ENCODE measurements around the gene KRT73. TPM values are rescaled to one million over a fixed set of nuclear protein-coding genes. Genes with fewer than 3 reads are reported as not detected.

KRT73 gene
- total RNA-seq, 5 donors from 2014 or later (not counting 1 experiment from before 2014, with no cell fraction given) = 6.8 to 37.9 (median 21.9) TPM

DNA sequence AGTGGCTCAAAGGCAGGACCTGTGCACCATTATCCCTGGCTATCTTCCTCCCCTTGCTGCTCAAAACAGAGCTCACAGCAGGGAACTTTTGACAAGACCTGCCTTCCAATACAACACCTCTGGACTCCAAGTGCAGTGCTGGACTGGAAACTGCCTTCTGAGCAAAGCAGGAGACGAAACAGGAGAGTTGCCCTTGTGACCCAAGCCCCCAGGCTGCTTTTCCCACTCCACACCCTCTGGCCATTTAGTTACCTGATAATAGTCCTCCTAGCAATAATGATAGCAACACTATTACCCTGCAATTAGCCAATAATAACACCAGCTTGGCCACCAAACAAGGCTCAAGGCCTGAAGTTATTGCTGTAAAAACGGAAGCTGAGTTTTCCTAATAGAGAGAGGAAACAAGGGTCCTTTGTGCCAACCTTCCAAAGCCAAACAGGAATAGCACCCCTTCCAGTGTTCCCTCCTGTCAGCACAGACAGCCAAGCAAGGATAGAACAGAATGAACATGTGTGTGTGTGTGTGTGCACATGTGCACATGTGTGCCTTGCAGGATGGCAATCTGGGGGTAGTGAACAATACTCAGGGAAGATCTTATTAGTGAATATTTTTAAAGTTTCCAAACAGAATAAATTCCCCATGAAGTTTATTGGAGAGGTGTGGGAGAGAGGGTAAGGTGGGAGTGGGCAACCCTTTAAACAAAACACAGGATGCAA is 9.2 kb upstream of the KRT73 start:
- no peak overlapping the region for H3K4me3 ChIP-seq (ENCODE audit: control insufficient read depth in 1 of 2, extremely low read depth in 1 of 2, low read length in 1 of 2)

DNA sequence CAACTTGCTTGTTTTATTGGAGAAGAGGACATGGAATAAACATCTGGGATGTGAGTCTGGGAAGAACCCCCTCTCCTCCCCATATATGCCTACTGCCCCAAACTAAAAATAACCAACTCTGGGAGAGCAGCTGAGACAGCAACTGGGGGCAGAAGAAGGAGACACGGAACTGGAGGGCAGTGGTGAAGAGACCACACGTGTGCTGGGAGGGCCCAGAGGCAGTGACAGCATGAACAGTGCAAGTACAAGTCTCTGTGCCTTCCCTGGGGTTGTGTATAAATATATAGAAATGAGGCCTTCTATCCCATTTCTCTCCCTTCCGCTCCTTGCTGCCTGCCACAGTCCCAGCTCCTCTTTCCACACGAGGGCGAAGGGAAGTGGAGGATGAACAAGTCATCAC is 4.0 kb upstream of the KRT73 start:
- no peak overlapping the region for H3K27ac Mint-ChIP-seq
- no peaks in the 10 kb centered on the region for H3K36me3 ChIP-seq (ENCODE audit: control insufficient read depth in 2 of 2, extremely low read depth in 1 of 2, insufficient read depth in 1 of 2, low read length in 1 of 2)
- H3K27ac ChIP-seq (ENCODE audit: low read length) = no peak overlapping the region
- ATAC-seq (replicated peaks in 1 of 4) (no peak), DNase-seq (no peak)
- H3K36me3 Mint-ChIP-seq = no peaks in the 10 kb centered on the region
- no peaks in the 10 kb centered on the region for H3K9me3 Mint-ChIP-seq
- POLR2A ChIA-PET = no interaction called here
- no peak overlapping the region for H3K4me3 Mint-ChIP-seq
- H3K27me3 Mint-ChIP-seq = no peaks in the 10 kb centered on the region
- no peaks in the 10 kb centered on the region for H3K9me3 ChIP-seq
- H3K4me3 ChIP-seq (ENCODE audit: control insufficient read depth in 1 of 2, extremely low read depth in 1 of 2, low read length in 1 of 2) = no peak overlapping the region
- CTCF ChIA-PET = no interaction called here
- WGBS (ENCODE audit: insufficient coverage) = no CpG with 5 or more reads among the region's 5 CpGs
- H3K4me1 ChIP-seq (ENCODE audit: control insufficient read depth in 1 of 2, extremely low read depth in 1 of 2, insufficient read depth in 2 of 2, low read length in 2 of 2) = peaks cover 6 to 15% of the 10 kb centered on the region in 2 experiments
- H3K27me3 ChIP-seq (replicated peaks in 1 of 2; ENCODE audit: control insufficient read depth in 2 of 2, extremely low read depth in 1 of 2, insufficient read depth in 2 of 2, low read length in 1 of 2) = peaks cover 0 to 2% of the 10 kb centered on the region in 2 experiments
- peaks cover 44 to 64% (median 44%) of the 10 kb centered on the region in 3 donors for H3K4me1 Mint-ChIP-seq

More for the DNA sequence above, 9.2 kb upstream of the KRT73 start:
- Mint-ChIP-seq H3K9me3 (no peaks in the 10 kb centered on the region), H3K4me3 (peak overlapping the region in 2 of 3 donors; percentile 9 to 42), H3K27me3 (no peaks in the 10 kb centered on the region), H3K36me3 (no peaks in the 10 kb centered on the region), H3K27ac (peak overlapping the region; percentile 12 to 41), H3K4me1 (peaks cover 56 to 81% (median 60%) of the 10 kb centered on the region in 3 donors)
- H3K36me3 ChIP-seq (ENCODE audit: control insufficient read depth in 2 of 2, extremely low read depth in 1 of 2, insufficient read depth in 1 of 2, low read length in 1 of 2) = no peaks in the 10 kb centered on the region
- no peaks in the 10 kb centered on the region for H3K9me3 ChIP-seq
- ChIA-PET POLR2A (interaction anchor here in 1 of 2 donors (1.4 kb wide), 1 partner anchor 15 kb away, joined by 3 read pairs; no protein-coding TSS in a partner anchor), CTCF (no interaction called here)
- 70% methylated on average over 1 of the region's 2 CpGs for WGBS (ENCODE audit: insufficient coverage)
- H3K27me3 ChIP-seq (replicated peaks in 1 of 2; ENCODE audit: control insufficient read depth in 2 of 2, extremely low read depth in 1 of 2, insufficient read depth in 2 of 2, low read length in 1 of 2) = no peaks in the 10 kb centered on the region
- H3K4me1 ChIP-seq (ENCODE audit: control insufficient read depth in 1 of 2, extremely low read depth in 1 of 2, insufficient read depth in 2 of 2, low read length in 2 of 2) = peaks cover 26 to 29% of the 10 kb centered on the region in 2 experiments
- ATAC-seq (replicated peaks in 1 of 4) = no peak
- DNase-seq = peak in 1 of 35 experiments; percentile 4
- no peak overlapping the region for H3K27ac ChIP-seq (ENCODE audit: low read length)

DNA sequence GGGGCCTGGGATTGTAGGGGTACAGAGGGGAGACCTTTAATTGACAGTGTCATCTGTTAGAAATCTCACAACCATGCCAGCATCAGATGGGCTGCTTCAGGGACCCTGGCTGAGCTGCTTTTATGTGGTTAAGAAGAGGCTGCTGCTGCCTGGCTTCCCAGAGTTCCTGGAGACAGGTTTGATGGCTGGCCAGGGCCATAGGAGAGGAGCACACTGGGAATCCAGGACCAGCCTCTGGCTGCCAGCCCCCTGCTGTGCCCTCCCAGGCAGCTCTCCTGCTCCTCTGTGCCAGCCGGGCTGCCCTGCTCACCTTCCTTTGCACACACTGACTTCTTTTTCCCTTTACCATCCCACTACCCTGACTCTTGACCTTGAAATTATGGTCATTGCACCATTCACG is 507 bp upstream of the KRT73 start:
- peaks cover 59 to 71% (median 69%) of the 10 kb centered on the region in 3 donors for H3K4me1 Mint-ChIP-seq

DNA sequence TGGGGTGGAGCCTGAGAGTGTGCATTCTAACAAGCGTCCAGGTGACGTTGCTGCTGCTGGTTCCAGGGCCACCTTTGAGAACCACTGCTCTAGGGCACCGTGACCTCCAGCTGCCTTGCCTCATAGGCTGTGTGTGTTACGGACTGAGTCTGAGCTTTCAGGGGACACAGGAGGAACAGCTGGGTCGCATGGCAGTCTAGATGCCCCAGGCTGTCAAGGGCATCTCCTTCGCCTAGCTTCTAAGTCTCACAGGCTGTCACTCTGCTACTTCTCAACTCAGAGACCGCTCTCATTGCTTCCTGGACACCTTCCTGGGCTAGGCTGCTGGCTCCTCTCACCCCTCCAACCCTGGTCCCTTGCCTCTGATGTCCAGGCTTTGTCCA is 965 bp downstream of the KRT73 start:
- no peaks in the 10 kb centered on the region for H3K9me3 ChIP-seq
- peaks cover 52 to 65% of the 10 kb centered on the region in 2 experiments for H3K4me1 ChIP-seq (ENCODE audit: control insufficient read depth in 1 of 2, extremely low read depth in 1 of 2, insufficient read depth in 2 of 2, low read length in 2 of 2)
- Mint-ChIP-seq H3K36me3 (no peaks in the 10 kb centered on the region), H3K4me3 (peak overlapping the region in 1 of 3 donors; percentile 67), H3K9me3 (no peaks in the 10 kb centered on the region), H3K4me1 (peaks cover 71 to 85% (median 76%) of the 10 kb centered on the region in 3 donors), H3K27ac (peak overlapping the region; percentile 89 to 99), H3K27me3 (no peaks in the 10 kb centered on the region)
- 86% methylated on average over 7 of the region's 7 CpGs for WGBS (ENCODE audit: insufficient coverage)
- DNase-seq (peak in 1 of 35 experiments; percentile 5), ATAC-seq (replicated peaks in 1 of 4) (no peak)
- no peaks in the 10 kb centered on the region for H3K36me3 ChIP-seq (ENCODE audit: control insufficient read depth in 2 of 2, extremely low read depth in 1 of 2, insufficient read depth in 1 of 2, low read length in 1 of 2)
- no peak overlapping the region for H3K4me3 ChIP-seq (ENCODE audit: control insufficient read depth in 1 of 2, extremely low read depth in 1 of 2, low read length in 1 of 2)
- no peak overlapping the region for H3K27ac ChIP-seq (ENCODE audit: low read length)
- peaks cover 0 to 2% of the 10 kb centered on the region in 2 experiments for H3K27me3 ChIP-seq (replicated peaks in 1 of 2; ENCODE audit: control insufficient read depth in 2 of 2, extremely low read depth in 1 of 2, insufficient read depth in 2 of 2, low read length in 1 of 2)
- CTCF ChIA-PET = no interaction called here
- POLR2A ChIA-PET = interaction anchor here in 1 of 2 donors (0.6 kb wide), 1 partner anchor 837 kb away, joined by 3 read pairs; no protein-coding TSS in a partner anchor

More for the DNA sequence above, 507 bp upstream of the KRT73 start:
- DNase-seq (no peak), ATAC-seq (replicated peaks in 1 of 4) (no peak)
- ChIA-PET POLR2A (no interaction called here), CTCF (no interaction called here)
- H3K27me3 Mint-ChIP-seq = no peaks in the 10 kb centered on the region
- H3K27ac Mint-ChIP-seq = no peak overlapping the region
- Histone ChIP-seq H3K4me1 (ENCODE audit: control insufficient read depth in 1 of 2, extremely low read depth in 1 of 2, insufficient read depth in 2 of 2, low read length in 2 of 2) (peaks cover 38 to 50% of the 10 kb centered on the region in 2 experiments), H3K27me3 (replicated peaks in 1 of 2; ENCODE audit: control insufficient read depth in 2 of 2, extremely low read depth in 1 of 2, insufficient read depth in 2 of 2, low read length in 1 of 2) (peaks cover 0 to 2% of the 10 kb centered on the region in 2 experiments), H3K27ac (ENCODE audit: low read length) (no peak overlapping the region), H3K4me3 (ENCODE audit: control insufficient read depth in 1 of 2, extremely low read depth in 1 of 2, low read length in 1 of 2) (no peak overlapping the region), H3K9me3 (no peaks in the 10 kb centered on the region), H3K36me3 (ENCODE audit: control insufficient read depth in 2 of 2, extremely low read depth in 1 of 2, insufficient read depth in 1 of 2, low read length in 1 of 2) (no peaks in the 10 kb centered on the region)
- H3K9me3 Mint-ChIP-seq = no peaks in the 10 kb centered on the region
- no peaks in the 10 kb centered on the region for H3K36me3 Mint-ChIP-seq
- no peak overlapping the region for H3K4me3 Mint-ChIP-seq
- 100% methylated on average over 1 of the region's 2 CpGs for WGBS (ENCODE audit: insufficient coverage)

DNA sequence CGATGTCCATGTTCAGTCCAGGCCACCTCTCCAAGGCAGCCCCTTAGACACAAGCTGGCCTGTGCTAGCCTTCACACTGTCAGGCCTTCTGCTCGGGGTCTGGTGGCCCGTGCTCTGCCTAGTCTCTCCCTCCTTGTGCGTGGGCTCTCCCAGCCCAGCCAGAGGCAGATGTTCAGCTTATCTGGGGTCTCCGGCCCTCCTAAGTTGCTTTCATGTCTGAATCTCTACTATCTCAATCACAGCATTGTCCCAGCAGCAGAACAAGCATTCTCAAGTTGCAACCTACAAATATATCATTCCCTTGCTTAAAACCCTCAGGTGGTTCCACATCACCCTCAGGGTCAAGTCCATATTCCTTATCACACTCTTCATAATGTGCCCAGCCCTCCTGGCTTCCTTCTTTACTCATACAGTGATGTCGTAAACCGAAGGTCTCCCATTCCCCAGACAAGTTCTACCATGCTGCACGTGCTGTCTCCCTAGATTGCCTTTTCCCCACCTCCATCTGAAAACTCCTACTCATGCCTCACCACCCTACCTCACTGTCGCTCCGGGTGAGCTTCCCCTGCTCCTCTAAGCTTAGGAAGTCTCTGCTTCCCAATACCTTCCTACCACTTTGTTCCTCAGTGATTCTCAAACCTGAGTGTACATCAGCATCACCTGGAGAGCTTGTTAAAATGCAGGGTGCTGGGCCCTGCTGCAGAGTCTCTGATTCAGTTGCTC is 1.5 kb downstream of the KRT73 start:
- H3K9me3 ChIP-seq = no peaks in the 10 kb centered on the region
- H3K4me1 ChIP-seq (ENCODE audit: control insufficient read depth in 1 of 2, extremely low read depth in 1 of 2, insufficient read depth in 2 of 2, low read length in 2 of 2) = peaks cover 57 to 70% of the 10 kb centered on the region in 2 experiments
- H3K36me3 ChIP-seq (ENCODE audit: control insufficient read depth in 2 of 2, extremely low read depth in 1 of 2, insufficient read depth in 1 of 2, low read length in 1 of 2) = no peaks in the 10 kb centered on the region
- peak overlapping the region in 1 of 3 donors; percentile 67 for H3K4me3 Mint-ChIP-seq
- H3K4me3 ChIP-seq (ENCODE audit: control insufficient read depth in 1 of 2, extremely low read depth in 1 of 2, low read length in 1 of 2) = no peak overlapping the region
- H3K27me3 ChIP-seq (replicated peaks in 1 of 2; ENCODE audit: control insufficient read depth in 2 of 2, extremely low read depth in 1 of 2, insufficient read depth in 2 of 2, low read length in 1 of 2) = peaks cover 0 to 2% of the 10 kb centered on the region in 2 experiments
- H3K27ac ChIP-seq (ENCODE audit: low read length) = peak overlapping the region; percentile 70
- no peaks in the 10 kb centered on the region for H3K36me3 Mint-ChIP-seq
- DNase-seq (no peak), ATAC-seq (replicated peaks in 1 of 4) (no peak)
- peaks cover 0 to under 1% of the 10 kb centered on the region in 2 donors for H3K27me3 Mint-ChIP-seq
- peak overlapping the region; percentile 89 to 99 for H3K27ac Mint-ChIP-seq
- no peaks in the 10 kb centered on the region for H3K9me3 Mint-ChIP-seq
- POLR2A ChIA-PET = interaction anchor here in 1 of 2 donors (0.6 kb wide), 2 partner anchors 73 to 837 kb away, joined by 3 read pairs; no protein-coding TSS in a partner anchor
- CTCF ChIA-PET = no interaction called here
- H3K4me1 Mint-ChIP-seq = peaks cover 76 to 91% (median 80%) of the 10 kb centered on the region in 3 donors
- 85% methylated on average over 10 of the region's 10 CpGs for WGBS (ENCODE audit: insufficient coverage)

DNA sequence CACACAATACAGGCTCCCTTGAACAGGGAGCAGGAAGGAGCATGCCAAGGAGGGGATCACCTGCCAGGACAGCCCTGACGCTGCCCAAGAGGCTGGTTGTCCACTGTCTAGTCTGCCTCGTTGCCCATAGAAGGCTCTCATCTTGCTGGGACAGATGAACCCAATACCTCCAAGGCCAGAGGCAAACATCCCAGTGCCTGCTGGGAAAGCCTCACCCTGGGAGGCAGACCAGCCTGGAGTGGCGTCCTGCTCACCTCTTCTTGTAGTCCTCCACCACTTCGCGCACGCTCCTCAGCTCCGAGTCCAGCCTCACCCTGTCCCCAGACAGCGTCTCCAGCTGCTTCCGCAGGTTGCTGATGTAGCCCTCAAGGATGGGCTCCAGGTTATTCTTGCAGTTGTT is 2.4 kb downstream of the KRT73 start:
- Histone ChIP-seq H3K4me1 (ENCODE audit: control insufficient read depth in 1 of 2, extremely low read depth in 1 of 2, insufficient read depth in 2 of 2, low read length in 2 of 2) (peaks cover 66 to 79% of the 10 kb centered on the region in 2 experiments), H3K27ac (ENCODE audit: low read length) (peak overlapping the region; percentile 70), H3K9me3 (no peaks in the 10 kb centered on the region), H3K4me3 (ENCODE audit: control insufficient read depth in 1 of 2, extremely low read depth in 1 of 2, low read length in 1 of 2) (no peak overlapping the region), H3K36me3 (ENCODE audit: control insufficient read depth in 2 of 2, extremely low read depth in 1 of 2, insufficient read depth in 1 of 2, low read length in 1 of 2) (no peaks in the 10 kb centered on the region), H3K27me3 (replicated peaks in 1 of 2; ENCODE audit: control insufficient read depth in 2 of 2, extremely low read depth in 1 of 2, insufficient read depth in 2 of 2, low read length in 1 of 2) (no peaks in the 10 kb centered on the region)
- Mint-ChIP-seq H3K36me3 (peaks cover 4% of the 10 kb centered on the region), H3K27me3 (peaks cover 0 to 4% of the 10 kb centered on the region in 2 donors), H3K4me3 (peak overlapping the region in 1 of 3 donors; percentile 67), H3K4me1 (peaks cover 77 to 95% (median 81%) of the 10 kb centered on the region in 3 donors), H3K27ac (peak overlapping the region; percentile 89 to 99), H3K9me3 (no peaks in the 10 kb centered on the region)
- ChIA-PET POLR2A (interaction anchor here in 1 of 2 donors (0.6 kb wide), 1 partner anchor 74 kb away, joined by 3 read pairs; no protein-coding TSS in a partner anchor), CTCF (no interaction called here)
- WGBS (ENCODE audit: insufficient coverage) = 88% methylated on average over 8 of the region's 9 CpGs
- ATAC-seq (replicated peaks in 1 of 4) (no peak), DNase-seq (peak in 1 of 35 experiments; percentile 5)

Measured in T-cell (primary cell).